Stimulated activated naive CD8-positive, alpha-beta T cell treated with anti-CD3 and anti-CD28 coated beads, Interleukin-15, amount 100 ng/mL, for 72 hours (primary cell): ENCODE data around the gene MRPS11.
"Not testable (repeated sequence)": the region's sequence is repeated elsewhere in the genome, so short reads cannot be mapped to it uniquely, and the experiment has no call there.

Source experiments
- ATAC-seq: fragments of 150-1000 bp; cut with Tn5 transposase; 2 replicates; pipeline ENCODE4 v1.10.0; 2021; ENCODE audit warnings: mild to moderate bottlenecking, moderate library complexity
- DNase-seq, 2 donors: peaks; one replicate each; pipeline ENCODE4 v3.0.0; 2021 to 2022
- H3K27ac Mint-ChIP-seq, 2 donors: one replicate each; pipeline ENCODE4 v1.8.0; 2022; ENCODE audit warnings: mild to moderate bottlenecking in 2 of 2, mixed read lengths in 2 of 2, moderate library complexity in 2 of 2
- H3K27me3 Mint-ChIP-seq: one replicate; pipeline ENCODE4 v1.8.0; 2022; ENCODE audit warnings: mixed read lengths
- H3K4me1 Mint-ChIP-seq: one replicate; pipeline ENCODE4 v1.8.0; 2022; ENCODE audit warnings: mild to moderate bottlenecking, mixed read lengths
- H3K4me3 Mint-ChIP-seq, 2 donors: one replicate each; pipeline ENCODE4 v1.8.0; 2022; ENCODE audit warnings: mild to moderate bottlenecking in 2 of 2, mixed read lengths in 2 of 2, moderate library complexity in 1 of 2
- H3K9me3 Mint-ChIP-seq, 2 donors: one replicate each; pipeline ENCODE4 v1.8.0; 2022; ENCODE audit warnings: mixed read lengths in 2 of 2

MRPS11 gene

DNA sequence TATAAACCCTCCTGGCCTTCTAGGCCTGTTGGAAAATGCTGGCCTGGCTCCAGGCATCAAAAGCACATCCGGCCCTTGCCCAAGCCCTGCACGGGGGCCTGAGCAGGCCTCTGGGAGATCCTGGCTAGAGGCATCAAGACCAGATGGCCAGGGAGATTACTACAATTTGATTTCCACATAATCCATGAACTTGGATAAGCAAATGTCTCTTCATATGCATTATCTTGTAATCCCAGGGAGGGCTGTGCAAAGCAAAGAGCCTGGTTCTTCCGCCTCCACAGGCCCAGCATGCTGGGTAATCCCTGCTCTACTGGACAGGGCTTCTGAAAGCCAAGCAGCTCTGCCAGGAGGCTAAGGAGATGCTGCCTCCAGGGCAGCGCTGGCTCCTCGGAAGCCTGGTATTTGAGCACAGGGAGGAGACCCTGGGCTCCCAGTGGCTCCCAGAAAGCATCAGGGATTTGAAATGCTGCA lies 18.5 kb upstream of the MRPS11 start:
- Mint-ChIP-seq H3K27me3 (peaks cover 19% of the 10 kb centered on the region), H3K4me3 (no peak overlapping the region), H3K4me1 (peaks cover 5% of the 10 kb centered on the region), H3K27ac (no peak overlapping the region), H3K9me3 (peaks cover 0 to 7% of the 10 kb centered on the region in 2 donors)
- DNase-seq, result no peak
- no peak for ATAC-seq

DNA sequence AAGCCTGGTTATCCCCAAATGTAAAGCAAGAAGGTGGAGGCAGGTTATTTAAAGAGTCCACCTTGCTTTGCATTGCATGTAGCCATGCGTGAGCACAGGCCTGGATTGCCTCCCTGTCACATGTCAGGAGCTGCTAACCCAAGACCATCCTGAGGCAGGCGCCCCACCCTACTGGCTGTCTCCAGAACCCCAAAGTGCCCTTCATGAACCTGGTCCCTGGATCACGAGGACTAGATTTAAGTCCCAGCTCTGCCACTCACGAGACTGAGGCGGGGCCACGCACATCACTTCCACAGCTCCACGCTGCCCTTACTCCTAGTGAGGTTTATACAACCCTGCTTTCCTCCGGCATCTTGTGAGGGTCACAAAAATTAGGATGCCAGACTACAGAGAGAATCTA lies 17.9 kb upstream of the MRPS11 start:
- H3K9me3 Mint-ChIP-seq, result peaks cover 0 to under 1% of the 10 kb centered on the region in 2 donors
- peaks cover 5% of the 10 kb centered on the region for H3K4me1 Mint-ChIP-seq
- ATAC-seq (no peak), DNase-seq (no peak)
- H3K27me3 Mint-ChIP-seq, result peaks cover 14% of the 10 kb centered on the region
- H3K27ac Mint-ChIP-seq, result no peak overlapping the region
- H3K4me3 Mint-ChIP-seq, result no peak overlapping the region

DNA sequence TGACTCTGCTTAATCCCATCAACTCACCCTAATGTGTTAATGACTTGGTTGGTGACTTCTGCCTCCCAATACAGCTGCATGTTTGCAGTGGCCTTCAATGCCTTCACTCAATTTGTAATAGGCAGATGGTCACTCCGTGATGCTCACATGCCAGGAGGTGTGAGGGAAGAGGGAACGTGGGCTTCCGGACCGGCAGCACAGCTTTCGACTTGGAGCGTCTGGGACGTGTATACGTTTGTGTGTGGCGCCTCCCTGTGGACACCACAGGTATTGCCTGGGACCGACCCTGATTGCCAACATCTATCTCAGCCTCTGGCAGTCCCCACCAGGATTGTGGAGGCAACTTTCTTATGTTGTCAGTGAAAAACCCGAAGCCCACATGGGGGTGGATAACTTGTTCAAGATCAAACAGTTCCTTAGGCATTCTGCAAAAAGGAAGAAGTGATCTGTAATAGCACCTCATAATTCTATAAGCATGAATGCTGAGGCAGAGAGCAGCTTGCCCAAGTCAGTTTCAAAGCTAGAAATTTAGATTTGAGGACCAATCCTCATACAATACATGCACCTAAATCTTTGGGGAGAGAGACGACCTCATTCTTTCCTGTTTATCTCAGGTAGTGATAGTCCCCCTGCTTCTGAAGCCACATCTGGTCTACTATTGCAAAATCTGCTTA lies 17.2 kb upstream of the MRPS11 start:
- no peaks in the 10 kb centered on the region for H3K9me3 Mint-ChIP-seq
- H3K4me1 Mint-ChIP-seq, result peaks cover 9% of the 10 kb centered on the region
- H3K4me3 Mint-ChIP-seq, result peak overlapping the region in 1 of 2 donors; percentile 33
- peak; percentile 76 for ATAC-seq
- peaks cover 14% of the 10 kb centered on the region for H3K27me3 Mint-ChIP-seq
- peak overlapping the region in 1 of 2 donors; percentile 77 for H3K27ac Mint-ChIP-seq
- DNase-seq, result peak; percentile 71 to 72

DNA sequence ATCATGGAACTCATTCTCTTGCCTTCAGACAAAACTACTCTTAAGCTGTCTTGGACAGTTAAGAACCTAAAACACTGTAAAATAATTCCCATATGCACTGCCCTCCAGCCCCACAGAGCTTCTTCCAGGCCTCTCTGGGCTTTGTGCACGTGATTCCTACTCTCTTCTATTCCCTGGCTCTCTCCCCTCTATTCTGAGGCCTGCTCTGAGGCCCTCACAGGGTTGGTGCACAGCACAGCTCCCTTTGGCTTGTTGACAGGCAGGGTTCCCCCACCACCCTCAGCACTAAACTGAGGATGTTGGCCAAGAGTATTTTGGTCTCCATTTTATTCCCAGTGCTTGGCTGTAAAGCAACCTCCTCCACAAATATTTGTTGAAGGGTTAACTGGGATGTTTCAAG lies 13.9 kb upstream of the MRPS11 start:
- DNase-seq, result no peak
- no peak for ATAC-seq
- no peaks in the 10 kb centered on the region for H3K9me3 Mint-ChIP-seq
- H3K27ac Mint-ChIP-seq, result no peak overlapping the region
- H3K27me3 Mint-ChIP-seq, result peaks cover 7% of the 10 kb centered on the region
- peaks cover 12% of the 10 kb centered on the region for H3K4me1 Mint-ChIP-seq
- H3K4me3 Mint-ChIP-seq, result no peak overlapping the region

DNA sequence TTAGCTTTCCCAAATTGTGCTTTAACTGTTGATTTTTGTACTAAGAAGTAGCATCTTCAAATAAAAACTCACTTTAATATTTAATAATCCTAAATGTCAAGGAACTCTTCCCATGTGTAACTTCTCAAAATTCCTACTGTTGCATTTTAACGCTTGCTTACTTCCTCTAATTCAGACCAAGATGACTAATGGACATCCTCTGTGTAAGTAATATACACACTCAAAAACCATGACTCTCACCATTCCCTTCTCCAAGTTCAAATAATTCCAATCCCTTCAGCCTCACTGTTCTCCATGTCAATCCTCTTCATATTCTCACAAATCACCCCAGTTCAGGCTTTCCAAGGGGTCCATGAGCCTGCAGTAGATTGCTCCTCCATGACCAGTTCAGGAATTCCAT lies 13.3 kb upstream of the MRPS11 start:
- H3K27me3 Mint-ChIP-seq, result peaks cover 7% of the 10 kb centered on the region
- DNase-seq, result no peak
- no peak overlapping the region for H3K4me3 Mint-ChIP-seq
- peaks cover 12% of the 10 kb centered on the region for H3K4me1 Mint-ChIP-seq
- no peaks in the 10 kb centered on the region for H3K9me3 Mint-ChIP-seq
- H3K27ac Mint-ChIP-seq, result no peak overlapping the region
- no peak for ATAC-seq

DNA sequence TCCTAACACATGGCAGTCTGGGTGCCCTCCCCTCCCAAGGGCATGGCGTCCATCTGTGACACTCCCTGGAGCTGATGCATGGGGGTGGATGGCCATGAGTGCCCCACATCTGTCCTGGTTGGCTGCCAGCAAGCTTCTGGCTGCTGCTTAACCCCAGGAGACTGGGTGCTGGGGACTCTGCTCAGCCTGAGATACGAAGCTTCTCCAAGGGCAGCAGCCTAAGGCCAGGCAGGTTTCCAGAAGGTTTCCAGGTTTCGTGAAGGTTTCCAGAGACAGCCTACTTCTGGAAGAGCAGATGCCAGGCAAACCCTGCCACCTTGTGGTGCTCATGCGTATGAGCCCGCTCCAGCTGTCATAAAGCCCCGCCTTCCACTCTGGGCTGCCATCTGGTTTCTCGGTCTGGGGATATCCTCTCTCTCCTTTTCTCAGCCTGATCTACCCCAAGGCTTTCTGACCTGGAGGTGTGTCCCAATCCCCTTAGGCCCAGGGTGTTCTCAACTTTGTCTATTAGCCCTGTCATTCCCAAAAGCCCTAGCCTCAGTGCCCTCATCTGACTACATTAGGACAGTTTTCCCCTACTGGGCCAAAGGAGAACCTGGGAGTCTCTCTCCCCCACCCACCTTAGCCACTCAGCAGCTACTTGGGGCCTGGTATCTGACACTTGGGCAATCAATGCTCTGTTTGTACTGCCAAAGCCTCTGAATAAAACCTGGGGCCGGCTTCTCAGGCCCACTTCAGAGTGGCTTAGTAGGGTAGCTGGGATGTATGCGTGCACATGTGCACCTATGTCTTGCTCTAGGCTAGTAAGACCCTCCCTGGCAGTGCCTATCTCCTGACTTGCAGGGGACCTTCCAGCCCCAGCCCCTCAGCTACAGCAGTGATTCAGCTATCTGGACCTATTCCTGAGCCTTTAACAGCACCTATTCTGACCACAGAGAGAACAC lies 12.4 kb upstream of the MRPS11 start:
- Mint-ChIP-seq H3K27ac (peak overlapping the region in 1 of 2 donors; percentile 74), H3K4me3 (no peak overlapping the region), H3K4me1 (peaks cover 9% of the 10 kb centered on the region), H3K27me3 (peaks cover 2% of the 10 kb centered on the region), H3K9me3 (no peaks in the 10 kb centered on the region)
- ATAC-seq (peak; percentile 85), DNase-seq (peak; percentile 20 to 41)

DNA sequence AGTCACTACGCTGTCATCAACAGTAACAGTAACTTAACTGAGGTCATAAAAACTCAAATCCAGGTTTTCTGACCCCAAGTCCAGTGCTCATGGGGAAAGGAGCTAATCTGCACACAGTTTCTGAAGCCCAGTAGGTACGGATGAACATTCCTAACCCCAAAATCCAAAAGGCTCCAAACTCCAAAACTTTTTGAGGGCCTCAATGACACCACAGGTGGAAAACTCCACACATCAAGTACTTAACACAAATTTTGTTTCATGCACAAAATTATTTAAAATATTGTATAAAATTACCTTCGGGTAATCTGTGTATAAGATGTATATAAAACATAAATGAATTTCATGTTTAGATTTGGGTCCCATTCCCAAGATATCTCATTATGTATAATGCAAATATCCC lies 10.8 kb upstream of the MRPS11 start:
- DNase-seq (no peak), ATAC-seq (no peak)
- Mint-ChIP-seq H3K4me1 (peaks cover 7% of the 10 kb centered on the region), H3K27ac (no peak overlapping the region), H3K9me3 (no peaks in the 10 kb centered on the region), H3K27me3 (no peaks in the 10 kb centered on the region), H3K4me3 (no peak overlapping the region)

DNA sequence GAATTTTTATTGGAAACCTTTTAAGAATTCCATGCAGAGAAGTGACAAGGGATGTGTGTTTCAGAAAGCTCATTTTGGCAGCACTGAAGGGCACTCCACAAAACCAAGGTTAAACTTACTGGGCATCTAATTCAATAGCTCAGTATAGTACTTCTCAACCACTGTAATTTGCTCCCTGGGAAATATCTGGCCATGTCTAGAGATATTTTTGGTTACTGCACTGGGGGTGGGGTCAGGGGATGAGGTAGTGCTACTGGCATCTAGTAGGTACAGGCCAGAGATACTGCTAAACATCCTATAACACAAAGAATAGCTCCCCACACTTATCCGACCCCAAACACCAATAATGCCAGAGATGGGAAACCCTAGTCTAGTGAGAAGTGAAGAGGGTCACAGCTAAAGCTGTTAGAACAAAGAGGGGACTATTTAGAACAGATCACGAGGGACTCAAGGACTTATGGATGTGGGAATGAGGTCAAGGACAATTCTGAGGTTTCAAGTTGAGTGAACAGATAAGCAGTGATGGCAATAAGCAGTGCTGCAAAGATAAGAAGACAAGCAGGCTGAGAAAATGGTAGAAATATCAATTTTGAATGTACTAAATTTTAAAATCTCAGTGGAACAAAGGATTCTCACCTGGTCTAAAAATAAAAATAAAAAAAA lies 3.5 kb upstream of the MRPS11 start:
- H3K4me1 Mint-ChIP-seq, result peaks cover 17% of the 10 kb centered on the region
- no peak overlapping the region for H3K4me3 Mint-ChIP-seq
- H3K27me3 Mint-ChIP-seq, result no peaks in the 10 kb centered on the region
- no peak overlapping the region for H3K27ac Mint-ChIP-seq
- no peak for DNase-seq
- H3K9me3 Mint-ChIP-seq, result no peaks in the 10 kb centered on the region
- ATAC-seq, result no peak

DNA sequence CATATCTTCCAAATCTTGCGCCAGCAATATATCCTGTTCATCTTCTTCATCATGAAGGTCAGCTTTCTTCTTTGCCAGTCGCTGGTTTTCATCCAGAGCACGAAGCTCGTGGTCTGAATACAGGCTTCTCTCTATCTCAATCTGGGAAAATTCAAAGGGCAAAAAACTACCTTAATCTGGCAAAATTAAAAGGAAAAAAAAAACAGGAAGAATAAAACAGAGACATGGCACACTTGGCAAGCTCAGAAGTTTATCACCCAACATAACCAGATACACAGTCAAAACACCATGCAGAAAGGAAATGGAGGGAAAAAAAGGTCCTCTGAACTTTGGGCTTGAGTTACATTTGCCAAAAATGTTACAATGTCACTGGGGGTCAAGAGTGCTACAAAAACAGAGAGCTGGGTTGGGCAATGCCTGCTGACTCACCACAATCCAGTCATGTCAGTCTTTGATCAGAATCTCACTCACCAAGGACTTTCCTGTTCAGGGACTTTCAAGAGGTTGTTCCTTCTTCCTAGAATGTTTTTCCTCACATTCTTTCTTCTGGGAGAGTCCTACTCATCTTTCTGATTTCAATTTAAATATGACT lies 1.8 kb upstream of the MRPS11 start:
- no peaks in the 10 kb centered on the region for H3K9me3 Mint-ChIP-seq
- ATAC-seq (no peak), DNase-seq (no peak)
- H3K4me3 Mint-ChIP-seq, result peak overlapping the region; percentile 85 to 88
- H3K27ac Mint-ChIP-seq, result peak overlapping the region in 1 of 2 donors; percentile 100
- H3K4me1 Mint-ChIP-seq, result peaks cover 17% of the 10 kb centered on the region
- no peaks in the 10 kb centered on the region for H3K27me3 Mint-ChIP-seq

DNA sequence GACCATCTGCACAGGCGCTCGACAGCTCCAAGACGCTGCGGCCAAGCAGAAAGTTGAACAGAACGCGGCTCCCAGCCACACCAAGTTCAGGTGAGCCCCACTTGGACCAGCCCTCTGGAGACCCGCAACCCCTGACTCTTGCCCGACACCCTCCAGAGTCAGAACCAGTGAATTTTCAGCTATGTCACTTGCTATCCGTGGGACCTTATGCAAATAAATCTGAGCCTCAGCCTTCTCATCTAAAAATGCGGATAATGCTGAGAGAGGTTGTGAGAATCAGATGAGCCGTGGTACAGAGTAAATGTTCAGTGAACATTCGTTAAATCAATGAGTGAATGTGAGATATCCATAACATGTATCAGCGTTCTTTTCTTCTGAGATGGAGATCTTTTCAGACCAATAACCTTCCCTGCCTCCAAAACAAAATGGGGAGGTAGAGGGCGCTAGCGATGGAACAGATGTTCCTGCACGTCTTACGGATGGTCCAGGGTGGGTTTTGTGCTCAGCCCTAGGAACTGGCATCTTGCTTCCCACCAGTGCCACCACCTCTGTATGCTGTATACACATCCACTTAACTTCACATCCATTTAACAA lies 524 bp downstream of the MRPS11 start:
- Mint-ChIP-seq H3K27me3 (no peaks in the 10 kb centered on the region), H3K4me3 (peak overlapping the region; percentile 85 to 88), H3K4me1 (peaks cover 27% of the 10 kb centered on the region), H3K9me3 (no peaks in the 10 kb centered on the region), H3K27ac (peak overlapping the region; percentile 100)
- DNase-seq, result no peak
- ATAC-seq, result no peak

DNA sequence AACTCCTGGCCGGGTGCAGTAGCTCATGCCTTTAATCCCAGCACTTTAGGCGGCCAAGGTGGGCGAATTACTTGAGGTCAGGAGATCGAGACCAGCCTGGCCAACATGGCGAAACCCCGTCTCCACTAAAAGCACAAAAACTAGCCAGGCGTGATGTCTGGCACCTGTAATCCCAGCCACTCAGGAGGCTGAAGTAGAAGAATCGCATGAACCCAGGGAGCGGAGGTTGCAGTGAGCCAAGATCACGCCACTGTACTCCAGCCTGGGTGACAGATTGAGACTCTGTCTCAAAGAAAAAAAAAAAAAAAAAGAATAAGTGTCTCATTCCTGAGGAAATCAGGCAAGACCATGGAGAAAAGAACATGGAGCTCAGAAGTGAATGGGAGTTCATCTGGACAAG lies 1.2 kb downstream of the MRPS11 start:
- H3K4me3 Mint-ChIP-seq, result peak overlapping the region; percentile 85 to 88
- not testable (repeated sequence) for H3K27ac Mint-ChIP-seq

DNA sequence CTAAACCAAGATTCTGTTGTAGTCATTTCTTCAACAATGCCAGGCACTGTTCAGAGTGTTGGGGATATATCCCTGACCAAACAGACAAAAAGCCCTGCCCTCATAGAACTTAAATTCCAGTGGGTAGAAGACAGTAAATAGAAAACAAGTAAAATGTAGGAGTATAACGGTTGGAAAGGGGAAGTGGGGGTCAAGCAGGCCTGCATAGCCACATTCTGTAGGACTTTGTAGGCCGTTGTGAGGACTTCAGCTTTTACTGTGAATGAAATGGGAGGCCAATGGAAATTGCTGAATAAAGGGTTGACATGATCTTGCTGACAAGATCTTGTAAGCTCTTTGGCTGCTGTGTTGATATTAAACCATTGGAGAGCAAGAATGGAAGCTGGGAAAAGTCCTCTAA lies 1.8 kb downstream of the MRPS11 start:
- Mint-ChIP-seq H3K27ac (no peak overlapping the region), H3K27me3 (no peaks in the 10 kb centered on the region), H3K4me3 (no peak overlapping the region), H3K9me3 (no peaks in the 10 kb centered on the region), H3K4me1 (peaks cover 27% of the 10 kb centered on the region)
- ATAC-seq, result no peak
- DNase-seq, result no peak

More for the DNA sequence above, 1.2 kb downstream of the MRPS11 start:
- DNase-seq, ATAC-seq, H3K27me3 Mint-ChIP-seq, H3K9me3 Mint-ChIP-seq: not testable (repeated sequence)
- peaks cover 27% of the 10 kb centered on the region for H3K4me1 Mint-ChIP-seq

DNA sequence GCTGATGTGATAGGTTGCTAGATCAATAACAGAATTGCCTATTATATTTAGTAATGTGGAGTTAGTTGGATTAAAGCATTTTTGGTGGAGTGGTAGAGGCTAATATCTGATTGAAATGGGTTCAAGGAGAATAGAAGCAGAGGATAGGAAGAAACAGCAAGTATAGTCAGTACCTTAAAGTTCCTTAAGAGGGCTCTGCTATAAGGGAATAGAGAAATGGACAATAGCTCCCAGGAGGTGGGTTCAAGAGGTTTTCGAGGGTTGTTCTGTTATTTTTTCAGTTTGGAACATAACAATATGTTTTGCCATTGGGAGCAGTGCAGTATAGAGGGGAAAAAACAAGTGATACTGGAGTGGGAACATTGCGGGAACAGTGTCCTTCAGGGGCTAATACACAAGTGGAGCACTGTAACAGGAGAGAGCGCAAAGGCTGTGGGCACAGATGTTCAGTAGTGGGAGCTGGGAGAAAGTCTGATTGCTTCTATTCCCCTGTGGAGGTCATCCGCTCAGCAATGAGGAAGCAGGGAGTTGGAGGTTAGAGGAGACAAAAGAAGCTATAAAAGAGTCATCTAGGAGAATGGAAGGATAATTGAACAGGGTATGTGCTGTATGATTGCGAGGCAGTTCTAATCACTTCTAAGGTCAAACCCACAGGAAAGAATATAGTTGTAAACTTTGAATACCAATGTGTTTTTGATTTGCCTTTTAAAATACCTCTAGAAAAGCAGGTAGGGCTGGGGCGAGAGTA lies 3.3 kb downstream of the MRPS11 start:
- Mint-ChIP-seq H3K27ac (no peak overlapping the region), H3K4me1 (peaks cover 22% of the 10 kb centered on the region), H3K27me3 (no peaks in the 10 kb centered on the region), H3K9me3 (no peaks in the 10 kb centered on the region), H3K4me3 (no peak overlapping the region)
- no peak for ATAC-seq
- no peak for DNase-seq

DNA sequence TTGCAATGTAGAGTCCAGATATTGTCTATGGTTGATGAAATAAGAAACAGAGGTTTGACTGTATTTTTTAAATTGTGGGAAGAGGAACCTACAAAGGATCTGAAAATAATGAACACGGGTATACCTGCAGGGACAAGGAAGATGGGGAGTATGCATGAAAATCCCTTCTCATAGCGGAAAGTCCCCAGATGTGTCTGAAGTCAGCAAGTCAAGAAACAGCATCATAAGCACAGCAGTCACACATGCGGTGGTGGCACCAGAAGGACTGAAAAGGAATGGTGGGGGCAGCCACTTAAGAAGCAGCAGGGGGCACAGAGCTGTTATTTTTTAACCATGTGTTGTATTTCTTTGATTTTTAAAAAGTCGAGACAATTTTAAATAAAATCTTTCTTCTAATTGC lies 4.7 kb downstream of the MRPS11 start:
- Mint-ChIP-seq H3K27me3 (no peaks in the 10 kb centered on the region), H3K9me3 (no peaks in the 10 kb centered on the region), H3K27ac (peak overlapping the region; percentile 8 to 77), H3K4me3 (no peak overlapping the region), H3K4me1 (peaks cover 10% of the 10 kb centered on the region)
- ATAC-seq (no peak), DNase-seq (no peak)
